Measurements from ENCODE around the gene ASCC1.

- no peak for TF ChIP-seq CTCF (conservative IDR thresholded peaks at IDR 0.05 in 1 of 2, IDR thresholded peaks at IDR 0.05 in 1 of 2; ENCODE audit: low read depth in 1 of 2, low read length in 2 of 2)
- TF ChIP-seq EZH2 (IDR thresholded peaks at IDR 0.05; ENCODE audit: low read length, missing control alignments), result no peak
Observed at GRCh38 chr10:72108830-72109635, 107.0 kb downstream of the ASCC1 start.
